ENCODE results near the gene GUCY2C.

DNA sequence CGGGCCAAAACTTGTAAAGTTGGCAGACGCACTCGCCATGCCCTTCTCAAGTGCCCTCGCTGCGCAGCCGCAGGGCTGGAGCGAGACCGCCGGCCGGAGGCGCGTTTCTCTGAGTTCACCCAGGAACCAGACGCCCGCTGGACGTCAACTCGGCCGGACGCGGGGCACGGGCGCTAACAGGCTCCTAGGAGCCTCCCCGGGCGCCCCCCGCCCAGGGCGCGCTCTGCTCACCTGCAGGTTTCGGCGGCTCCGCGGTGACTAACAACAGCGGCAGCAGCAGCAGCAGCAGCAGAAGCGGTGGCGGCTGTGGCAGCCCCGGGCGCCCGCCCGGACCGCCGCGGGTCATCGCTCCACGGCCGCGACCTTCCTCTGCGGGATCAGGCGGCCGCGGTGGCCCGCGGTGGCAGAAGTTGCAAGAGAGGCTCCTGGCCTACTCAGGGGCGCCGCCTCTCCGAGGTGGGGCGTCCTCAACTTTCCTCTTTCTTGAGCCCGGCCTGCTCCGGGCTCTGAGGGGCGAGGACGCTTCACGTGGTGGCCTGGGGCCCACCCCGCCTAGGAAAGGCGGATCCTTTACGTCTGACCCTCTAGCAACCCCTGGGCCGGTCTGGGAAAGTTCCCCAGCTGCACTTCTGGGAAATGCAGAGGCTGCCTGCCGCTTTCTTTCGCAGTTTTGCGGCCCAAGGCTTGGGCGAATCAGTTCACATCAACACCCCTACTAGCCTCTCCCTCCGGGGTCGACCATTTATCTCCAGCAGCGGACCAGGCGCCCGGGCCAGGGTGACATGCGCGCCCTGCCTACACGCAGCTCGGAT lies 128.8 kb downstream of the GUCY2C start, which contains the start of gene PLBD1:
- TF ChIP-seq, protein P1, sequence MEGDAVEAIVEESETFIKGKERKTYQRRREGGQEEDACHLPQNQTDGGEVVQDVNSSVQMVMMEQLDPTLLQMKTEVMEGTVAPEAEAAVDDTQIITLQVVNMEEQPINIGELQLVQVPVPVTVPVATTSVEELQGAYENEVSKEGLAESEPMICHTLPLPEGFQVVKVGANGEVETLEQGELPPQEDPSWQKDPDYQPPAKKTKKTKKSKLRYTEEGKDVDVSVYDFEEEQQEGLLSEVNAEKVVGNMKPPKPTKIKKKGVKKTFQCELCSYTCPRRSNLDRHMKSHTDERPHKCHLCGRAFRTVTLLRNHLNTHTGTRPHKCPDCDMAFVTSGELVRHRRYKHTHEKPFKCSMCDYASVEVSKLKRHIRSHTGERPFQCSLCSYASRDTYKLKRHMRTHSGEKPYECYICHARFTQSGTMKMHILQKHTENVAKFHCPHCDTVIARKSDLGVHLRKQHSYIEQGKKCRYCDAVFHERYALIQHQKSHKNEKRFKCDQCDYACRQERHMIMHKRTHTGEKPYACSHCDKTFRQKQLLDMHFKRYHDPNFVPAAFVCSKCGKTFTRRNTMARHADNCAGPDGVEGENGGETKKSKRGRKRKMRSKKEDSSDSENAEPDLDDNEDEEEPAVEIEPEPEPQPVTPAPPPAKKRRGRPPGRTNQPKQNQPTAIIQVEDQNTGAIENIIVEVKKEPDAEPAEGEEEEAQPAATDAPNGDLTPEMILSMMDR (conservative IDR thresholded peaks at IDR 0.05; ENCODE audit: low read length), result no peak
- TF ChIP-seq EZH2phosphoT487 (IDR thresholded peaks at IDR 0.05; ENCODE audit: borderline replicate concordance), result no peak
